T-helper 9 cell (primary cell): ENCODE results near the gene CCDC43.
"Not testable (repeated sequence)": the region's sequence is repeated elsewhere in the genome, so short reads cannot be mapped to it uniquely, and the experiment has no call there.

ENCODE experiments used
- DNase-seq: peaks from one replicate; pipeline ENCODE4 v3.0.0-alpha.2; 2020

The CCDC43 gene

DNA sequence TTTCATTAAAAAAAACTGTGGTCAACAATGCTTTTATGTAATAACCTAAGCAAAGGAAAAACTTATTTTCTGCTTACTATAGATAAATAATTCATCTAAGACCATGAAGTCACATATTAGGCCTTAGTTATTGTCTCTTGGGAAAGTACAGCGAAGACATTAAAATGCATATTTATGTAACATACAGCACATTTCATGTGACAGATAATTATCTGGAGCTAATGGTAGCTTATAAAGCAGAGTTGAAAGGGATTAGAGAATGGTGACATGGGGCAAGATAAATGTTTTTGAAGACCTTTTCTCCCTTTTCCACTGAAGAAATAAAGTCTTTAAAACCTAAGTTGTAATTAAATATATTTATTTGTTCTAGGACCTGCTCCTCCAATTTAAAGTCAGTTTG is 23.6 kb downstream of the CCDC43 start:
- no peak for DNase-seq

GRCh38 chr17:44664867-44665266 is 24.7 kb downstream of the CCDC43 start:
- no peak for DNase-seq

DNA sequence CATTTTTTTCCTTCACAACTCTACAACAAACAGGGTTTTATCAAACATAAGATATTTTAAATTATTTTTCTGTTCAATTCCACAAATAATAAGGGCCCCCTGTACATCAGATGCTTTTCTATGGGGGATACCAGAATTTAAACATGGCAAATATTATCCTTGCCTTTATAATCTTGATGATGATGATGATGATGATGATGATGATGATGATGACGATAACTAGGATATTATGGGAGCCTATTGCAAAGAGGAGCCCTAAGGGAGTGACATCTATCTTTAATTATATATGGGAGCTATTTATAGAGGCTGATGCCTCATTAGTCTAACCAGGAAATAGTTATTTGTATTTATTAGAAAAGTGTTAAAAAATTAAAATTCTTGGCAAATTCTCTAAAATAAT is 26.5 kb downstream of the CCDC43 start:
- no peak for DNase-seq

- DNase-seq = no peak
Measured at GRCh38 chr17:44661835-44662234, 27.7 kb downstream of the CCDC43 start.

DNA sequence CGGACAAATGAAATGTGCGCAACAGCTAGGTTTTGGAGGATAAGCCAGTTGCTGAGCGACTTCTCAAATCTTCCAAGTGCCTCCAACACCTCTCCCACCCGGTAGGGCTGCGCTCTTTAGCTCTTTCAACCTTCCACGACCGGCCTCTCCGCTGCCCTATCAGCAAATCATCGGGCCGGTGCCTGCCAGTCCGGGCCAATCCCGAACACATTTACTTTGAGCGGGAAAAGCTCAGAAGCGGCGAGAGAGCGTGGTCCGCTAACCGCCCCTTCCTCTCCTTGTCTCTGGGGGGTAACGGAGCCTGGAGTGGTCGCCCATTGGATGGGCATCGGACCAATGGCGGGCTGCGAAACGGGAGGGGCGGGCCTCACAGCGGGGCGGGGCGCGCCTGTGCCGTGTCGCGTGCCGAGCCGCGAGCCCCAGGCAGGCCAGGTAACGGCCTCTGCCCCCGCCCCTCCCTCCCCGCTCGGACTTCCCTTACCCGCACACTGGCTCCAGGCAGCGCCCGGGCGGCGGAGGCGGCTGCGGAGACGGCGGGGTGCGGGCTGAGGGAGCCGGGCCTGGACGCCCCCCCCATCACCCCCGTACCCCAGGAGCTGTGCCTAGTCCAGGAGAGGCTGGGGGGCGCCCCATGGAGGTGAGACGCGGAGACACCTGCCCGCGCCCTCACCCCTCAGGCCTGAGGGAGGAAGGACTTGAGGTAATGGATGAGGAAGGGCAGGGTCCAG is 33.4 kb downstream of the CCDC43 start, which contains the start of gene MEIOC:
MEIOC (plus strand) TSS at position 486 of the 728 bp plus-strand sequence; CDS start at position 632, 146 bp downstream.
- DNase-seq = no peak

- DNase-seq = no peak
Measured at GRCh38 chr17:44653954-44654353, 35.6 kb downstream of the CCDC43 start.

DNA sequence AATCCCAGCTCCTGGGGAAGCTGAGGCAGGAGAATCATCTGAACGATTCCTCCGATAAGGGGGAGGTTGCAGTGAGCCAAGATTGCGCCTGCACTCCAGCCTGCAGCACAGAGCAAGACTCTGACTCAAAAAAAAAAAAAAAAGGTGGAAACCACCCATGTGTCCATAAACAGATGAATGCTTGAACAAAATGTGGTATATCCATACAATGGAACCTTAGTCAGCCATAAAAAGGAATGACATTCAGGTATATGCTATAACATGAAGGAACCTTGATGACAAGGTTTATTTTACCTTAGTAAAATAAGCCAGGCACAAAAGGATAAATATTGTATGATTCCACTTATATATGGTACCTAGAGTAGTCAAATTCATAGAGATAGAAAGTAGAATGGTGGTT is 36.2 kb downstream of the CCDC43 start:
- no peak for DNase-seq

DNA sequence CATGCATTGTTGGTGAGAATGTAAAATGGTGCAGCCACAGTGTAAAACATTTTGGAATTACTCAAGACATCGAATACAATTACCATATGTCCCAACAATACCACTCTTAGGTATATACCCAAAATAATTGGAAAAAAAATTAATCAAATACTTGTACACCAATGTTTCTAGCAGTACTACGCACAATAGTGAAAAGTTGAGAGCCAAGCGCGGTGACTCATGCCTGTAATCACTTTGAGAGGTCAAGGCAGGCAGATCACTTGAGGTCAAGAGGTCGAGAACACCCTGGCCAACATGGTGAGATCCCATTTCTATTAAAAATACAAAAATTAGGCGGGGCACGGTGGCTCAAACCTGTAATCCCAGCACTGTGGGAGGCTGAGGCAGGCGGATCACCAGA is 36.8 kb downstream of the CCDC43 start:
- DNase-seq = no peak

GRCh38 chr17:44651228-44651627 is 38.3 kb downstream of the CCDC43 start:
- DNase-seq = no peak

DNA sequence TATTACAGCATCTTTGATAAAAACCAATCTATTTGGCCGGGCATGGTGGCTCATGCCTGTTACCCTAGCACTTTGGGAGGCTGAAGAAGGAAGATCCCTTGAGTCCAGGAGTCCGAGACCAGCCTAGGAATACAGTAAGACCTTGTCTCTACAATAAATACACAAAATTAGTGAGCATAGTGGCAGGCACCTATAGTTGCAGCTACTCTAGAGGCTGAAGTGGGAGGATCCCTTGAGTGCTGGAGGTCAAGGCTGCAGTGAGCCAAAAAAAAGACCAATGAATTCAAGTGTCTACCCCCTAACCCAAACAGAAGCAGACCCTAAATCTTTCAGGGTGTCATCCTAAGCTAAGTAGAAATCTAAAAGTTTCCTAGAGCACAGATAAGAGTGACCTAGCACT is 40.6 kb downstream of the CCDC43 start:
- no peak for DNase-seq

- no peak for DNase-seq
Measured at GRCh38 chr17:44647736-44648135, 41.8 kb downstream of the CCDC43 start.

- no peak for DNase-seq
Measured at GRCh38 chr17:44646280-44646679, 43.3 kb downstream of the CCDC43 start.

GRCh38 chr17:44645341-44645740 is 44.2 kb downstream of the CCDC43 start:
- no peak for DNase-seq

DNA sequence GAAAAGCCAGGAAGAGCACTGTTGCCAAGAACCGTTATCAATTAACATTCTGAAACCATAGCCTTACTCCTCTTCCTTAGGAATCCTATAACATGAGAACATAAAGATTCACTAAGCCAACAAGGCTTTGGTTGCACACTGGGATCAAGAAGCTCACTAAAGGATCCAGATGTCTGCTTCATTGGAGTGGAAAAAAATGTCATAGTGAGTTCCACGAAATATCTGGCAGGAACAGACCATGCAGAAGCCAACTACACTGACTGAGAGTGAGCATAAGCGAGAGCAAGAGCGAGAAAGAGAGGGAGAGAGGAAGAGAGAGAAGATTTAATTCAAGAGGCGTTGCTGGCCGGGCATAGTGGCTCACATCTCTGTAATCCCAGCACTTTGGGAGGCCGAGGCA is 46.7 kb downstream of the CCDC43 start:
- no peak for DNase-seq

GRCh38 chr17:44637066-44637465 is 52.5 kb downstream of the CCDC43 start:
- no peak for DNase-seq

DNA sequence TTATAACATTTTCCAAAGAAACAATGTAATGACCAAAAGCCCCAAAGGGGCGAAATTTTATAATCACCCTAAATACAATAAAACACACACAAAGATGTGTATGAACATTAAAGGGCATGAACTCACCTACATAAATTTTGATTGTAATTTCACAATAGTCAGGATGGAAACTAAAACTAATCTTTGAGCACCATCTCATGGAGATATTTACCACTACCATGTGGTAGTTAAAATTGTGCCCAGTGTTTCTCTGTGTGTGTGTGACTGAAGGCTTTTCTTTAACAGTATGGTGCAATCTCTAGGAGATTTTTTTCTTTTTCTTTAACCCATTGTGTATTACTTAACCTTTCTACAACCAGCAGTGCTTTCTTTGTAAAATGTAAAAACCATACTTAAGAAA is 53.0 kb downstream of the CCDC43 start:
- no peak for DNase-seq

DNA sequence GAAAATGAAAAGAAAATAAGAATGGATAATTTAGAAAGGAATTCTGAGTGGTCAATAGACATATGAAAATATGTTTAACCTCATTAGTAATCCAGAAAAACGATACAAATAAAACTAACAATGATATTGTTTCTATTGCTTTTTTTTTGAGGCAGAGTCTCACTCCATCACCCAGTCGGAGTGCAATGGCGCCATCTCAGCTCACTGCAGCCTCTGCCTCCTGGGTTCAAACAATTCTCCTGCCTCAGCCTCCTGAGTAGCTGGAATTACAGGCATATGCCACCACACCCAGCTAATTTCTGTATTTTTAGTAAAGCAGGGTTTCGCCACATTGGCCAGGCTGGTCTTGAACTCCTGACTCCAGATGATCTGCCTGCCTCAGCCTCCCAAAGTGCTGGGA is 55.2 kb downstream of the CCDC43 start:
- not testable (repeated sequence) for DNase-seq

GRCh38 chr17:44633998-44634397 is 55.6 kb downstream of the CCDC43 start:
- no peak for DNase-seq

- DNase-seq = no peak
Measured at GRCh38 chr17:44630703-44631102, 58.9 kb downstream of the CCDC43 start.

DNA sequence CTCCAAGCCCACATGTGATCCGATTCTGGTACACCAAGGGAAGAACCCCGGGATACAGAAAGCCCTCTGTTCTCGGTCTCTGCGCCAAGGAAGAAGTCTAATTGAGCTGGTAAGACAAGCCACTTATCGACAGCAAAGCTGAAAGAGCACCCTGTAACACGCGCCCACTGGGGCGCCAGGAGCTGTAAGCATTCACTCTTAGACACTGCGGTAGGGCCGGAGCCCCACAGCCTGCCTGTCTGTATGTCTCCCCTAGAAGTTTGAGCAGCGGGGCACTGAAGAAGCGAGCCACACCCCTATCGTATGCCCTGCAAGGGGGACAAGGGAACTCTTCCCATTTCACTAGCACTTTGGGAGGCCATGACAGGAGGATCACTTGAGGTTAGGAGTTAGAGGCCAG is 60.3 kb downstream of the CCDC43 start:
- DNase-seq = no peak

GRCh38 chr17:44628243-44629188 is 61.1 kb downstream of the CCDC43 start:
- no peak for DNase-seq

GRCh38 chr17:44627513-44628242 is 61.9 kb downstream of the CCDC43 start:
- no peak for DNase-seq
